AG08396 (cell line): Measurements from ENCODE around the gene RBMS3.
"Not testable (repeated sequence)": the region's sequence is repeated elsewhere in the genome, so short reads cannot be mapped to it uniquely, and the experiment has no call there.

Experiments used
- DNase-seq: peaks from one replicate; pipeline ENCODE4 v3.0.0; 2012; ENCODE audit warnings: low spot score, mixed read lengths

RBMS3 gene

GRCh38 chr3:30024466-30024865 is 743.6 kb downstream of the RBMS3 start:
- DNase-seq = no peak

- no peak for DNase-seq
Observed at GRCh38 chr3:30026851-30027250, 746.0 kb downstream of the RBMS3 start.

GRCh38 chr3:30034246-30034991 is 753.5 kb downstream of the RBMS3 start:
- no peak for DNase-seq

- DNase-seq = no peak
Observed at GRCh38 chr3:30035935-30036567, 755.2 kb downstream of the RBMS3 start.

GRCh38 chr3:30040126-30040525 is 759.3 kb downstream of the RBMS3 start:
- no peak for DNase-seq

- DNase-seq = not testable (repeated sequence)
Observed at GRCh38 chr3:30041481-30041880, 760.6 kb downstream of the RBMS3 start.

- peak; percentile 54 for DNase-seq
Observed at GRCh38 chr3:30042274-30042859, 761.5 kb downstream of the RBMS3 start.

- no peak for DNase-seq
Observed at GRCh38 chr3:30042916-30043555, 762.2 kb downstream of the RBMS3 start.

GRCh38 chr3:30044515-30044914 is 763.6 kb downstream of the RBMS3 start:
- DNase-seq = no peak

- DNase-seq = no peak
Observed at GRCh38 chr3:30048431-30048830, 767.6 kb downstream of the RBMS3 start.

- not testable (repeated sequence) for DNase-seq
Observed at GRCh38 chr3:30050116-30050515, 769.2 kb downstream of the RBMS3 start.

- no peak for DNase-seq
Observed at GRCh38 chr3:30059240-30059639, 778.4 kb downstream of the RBMS3 start.
